HCT116 (cell line): ENCODE measurements around the gene THADA. TPM values are rescaled to one million over a fixed set of nuclear protein-coding genes. Genes with fewer than 3 reads are reported as not detected.

Experiments used
- ATAC-seq: fragments of 200-7000 bp; cut with Tn5 transposase; 2 replicates; pipeline ENCODE4 v1.9.1; 2020; ENCODE audit warnings: mild to moderate bottlenecking, moderate library complexity
- BruUV-seq: library from RNA; stranded (reverse); fragments of 400-500 nt; replicated peaks from 2 replicates; lab custom pipeline; 2021; lab: Mats Ljungman, UMichigan
- CTCF ChIA-PET: fragments of 300-600 bp; sonication (Branson Sonifier 250); formaldehyde crosslinking; loops from one replicate; lab custom pipeline; 2021; ENCODE audit warnings: antibody characterized with exemption; lab: Charles Lee
- POLR2A ChIA-PET: fragments of 300-600, 350-600 bp; sonication (Branson Sonifier 250); formaldehyde crosslinking; loops from one replicate; lab custom pipeline; 2021; ENCODE audit warnings: antibody characterized with exemption; lab: Charles Lee
- RAD21 ChIA-PET, 2 experiments: fragments of 300-600 bp; sonication (Branson Sonifier 250); formaldehyde crosslinking; loops; one replicate each; lab custom pipeline; 2023; ENCODE audit warnings: low total read pairs in 2 of 2; ENCODE audit not compliant: uncharacterized antibody in 2 of 2, unreplicated experiment in 2 of 2, low non-redundant PET in 1 of 2; lab: Charles Lee
- DNase-seq: peaks from one replicate; pipeline ENCODE4 v3.0.0-alpha.2; 2010; ENCODE audit warnings: low read depth, low spot score
- H2AFZ ChIP-seq: fragments of 200-600 bp; shearing (Covaris generic), sonication (generic); 2 replicates; pipeline ENCODE4 v1.6.1; 2017; ENCODE audit warnings: low read depth, mixed run types, mixed read lengths, antibody characterized with exemption, low read length; ENCODE audit not compliant: poor library complexity, severe bottlenecking
- H3K27ac ChIP-seq: 2 replicates; pipeline ENCODE4 v1.5.1; 2012; ENCODE audit warnings: low read depth, low read length
- H3K27me3 ChIP-seq: fragments of 200-600 bp; sonication (generic); 2 replicates; pipeline ENCODE4 v1.6.1; 2016; ENCODE audit warnings: mixed run types, low read length, mixed read lengths; ENCODE audit not compliant: insufficient read depth
- H3K36me3 ChIP-seq, 2 experiments: fragments of 200-500 bp in 1 of 2; fragments of 200-600 bp in 1 of 2; sonication (Bioruptor generic) in 1 of 2; sonication (generic) in 1 of 2; 2 replicates each; pipeline versions ENCODE4 v1.5.1 to v1.6.1; 2014 to 2016; ENCODE audit warnings: low read length in 2 of 2, inconsistent platforms in 1 of 2, mixed read lengths in 1 of 2, mixed run types in 1 of 2; ENCODE audit not compliant: insufficient read depth in 2 of 2, control insufficient read depth in 1 of 2
- H3K4me1 ChIP-seq, 2 experiments: fragments of 200-600 bp in 1 of 2; sonication (generic) in 1 of 2; 2 replicates each; pipeline versions ENCODE4 v1.5.1 to v1.6.1; 2012 to 2017; ENCODE audit warnings: low read length in 2 of 2, inconsistent platforms in 1 of 2, mild to moderate bottlenecking in 1 of 2, mixed read lengths in 1 of 2, mixed run types in 1 of 2, moderate library complexity in 1 of 2; ENCODE audit not compliant: insufficient read depth in 2 of 2, control insufficient read depth in 1 of 2
- H3K4me2 ChIP-seq: fragments of 200-600 bp; sonication (generic); 2 replicates; pipeline ENCODE4 v1.6.1; 2017; ENCODE audit warnings: mixed run types, low read length, mixed read lengths
- H3K4me3 ChIP-seq, 2 experiments: fragments of 200-600 bp in 1 of 2; sonication (generic) in 1 of 2; replicated peaks in 1 of 2; 2 replicates each; pipeline ENCODE4 v1.5.1; 2011 to 2016; ENCODE audit warnings: low read length in 2 of 2, control low read depth in 1 of 2, low read depth in 1 of 2, mild to moderate bottlenecking in 1 of 2, mixed read lengths in 1 of 2, mixed run types in 1 of 2
- H3K79me2 ChIP-seq: fragments of 200-600 bp; sonication (generic); 2 replicates; pipeline ENCODE4 v1.6.1; 2017; ENCODE audit warnings: mild to moderate bottlenecking, mixed run types, low read length, moderate library complexity, mixed read lengths; ENCODE audit not compliant: insufficient read depth
- H3K9ac ChIP-seq: fragments of 200-600 bp; sonication (generic); 2 replicates; pipeline ENCODE4 v1.6.1; 2016; ENCODE audit warnings: low read length, mixed read lengths
- H3K9me2 ChIP-seq: fragments of 200-600 bp; sonication (generic), shearing (Covaris generic); 2 replicates; pipeline ENCODE4 v1.6.1; 2017; ENCODE audit warnings: mixed run types, mild to moderate bottlenecking, moderate library complexity; ENCODE audit not compliant: insufficient read depth
- H3K9me3 ChIP-seq, 2 experiments: fragments of 200-500 bp in 1 of 2; fragments of 200-600 bp in 1 of 2; sonication (Bioruptor generic) in 1 of 2; sonication (generic) in 1 of 2; 2 replicates each; pipeline ENCODE4 v1.6.1; 2014 to 2017; ENCODE audit warnings: low read length in 2 of 2, mixed read lengths in 2 of 2, inconsistent platforms in 1 of 2, low read depth in 1 of 2, mild to moderate bottlenecking in 1 of 2, mixed run types in 1 of 2, moderate library complexity in 1 of 2; ENCODE audit not compliant: control insufficient read depth in 1 of 2, insufficient read depth in 1 of 2
- H4K20me1 ChIP-seq: fragments of 200-600 bp; sonication (generic), shearing (Covaris generic); 2 replicates; pipeline ENCODE4 v1.6.1; 2017; ENCODE audit warnings: mixed run types, mild to moderate bottlenecking, moderate library complexity; ENCODE audit not compliant: insufficient read depth
- ATF3 ChIP-seq: IDR thresholded peaks from 2 replicates; pipeline ENCODE4 v1.6.1; 2012
- CBX3 ChIP-seq: IDR thresholded peaks from 2 replicates; pipeline ENCODE4 v1.6.1; 2012; ENCODE audit warnings: low read depth
- CEBPB ChIP-seq: IDR thresholded peaks from 2 replicates; pipeline ENCODE4 v1.6.1; 2012; ENCODE audit warnings: low read depth
- EGR1 ChIP-seq: IDR thresholded peaks from 2 replicates; pipeline ENCODE4 v1.6.1; 2012; ENCODE audit warnings: low read depth
- ELF1 ChIP-seq: IDR thresholded peaks from 2 replicates; pipeline ENCODE4 v1.6.1; 2012; ENCODE audit warnings: low read depth, borderline replicate concordance
- EZH2phosphoT487 ChIP-seq: fragments of 200-600 bp; IDR thresholded peaks from 2 replicates; pipeline ENCODE4 v1.6.1; 2018; ENCODE audit warnings: antibody characterized with exemption, borderline replicate concordance
- JUND ChIP-seq: IDR thresholded peaks from 2 replicates; pipeline ENCODE4 v1.6.1; 2012
- RAD21 ChIP-seq: IDR thresholded peaks from 2 replicates; pipeline ENCODE4 v1.6.1; 2012; ENCODE audit warnings: low read depth, mild to moderate bottlenecking
- REST ChIP-seq: IDR thresholded peaks from 2 replicates; pipeline ENCODE4 v1.6.1; 2012; ENCODE audit warnings: low read depth
- SIN3A ChIP-seq: IDR thresholded peaks from 2 replicates; pipeline ENCODE4 v1.6.1; 2012; ENCODE audit warnings: low read depth
- YY1 ChIP-seq: IDR thresholded peaks from 2 replicates; pipeline ENCODE4 v1.6.1; 2011; ENCODE audit warnings: low read length, low read depth, moderate library complexity, mild to moderate bottlenecking; ENCODE audit not compliant: insufficient replicate concordance; ENCODE audit errors: extremely low read depth
- ZFX ChIP-seq: fragments of 450-650 bp; IDR thresholded peaks from 2 replicates; pipeline ENCODE4 v1.6.1; 2017
- intact Hi-C: fragments of 100-400 bp; cut with micrococcal nuclease; formaldehyde crosslinking; loops from 2 replicates; pipeline ENCODE4 v1.10.0; 2022
- total RNA-seq: library from RNA; stranded (reverse); gene quantifications from one replicate; pipeline ENCODE4 v1.2.1, GENCODE V29; 2021; ENCODE audit not compliant: unreplicated experiment
- TF ChIP-seq, protein P1 (sequence below): IDR thresholded peaks from 2 replicates; pipeline ENCODE4 v1.6.1; 2012
- TF ChIP-seq, protein P2 (sequence below): IDR thresholded peaks from 2 replicates; pipeline ENCODE4 v1.6.1; 2011; ENCODE audit warnings: mild to moderate bottlenecking, low read length, moderate library complexity; ENCODE audit not compliant: insufficient replicate concordance; ENCODE audit errors: extremely low read depth

The THADA gene
- total RNA-seq, 1 experiment from 2014 or later: 30.7 TPM

DNA sequence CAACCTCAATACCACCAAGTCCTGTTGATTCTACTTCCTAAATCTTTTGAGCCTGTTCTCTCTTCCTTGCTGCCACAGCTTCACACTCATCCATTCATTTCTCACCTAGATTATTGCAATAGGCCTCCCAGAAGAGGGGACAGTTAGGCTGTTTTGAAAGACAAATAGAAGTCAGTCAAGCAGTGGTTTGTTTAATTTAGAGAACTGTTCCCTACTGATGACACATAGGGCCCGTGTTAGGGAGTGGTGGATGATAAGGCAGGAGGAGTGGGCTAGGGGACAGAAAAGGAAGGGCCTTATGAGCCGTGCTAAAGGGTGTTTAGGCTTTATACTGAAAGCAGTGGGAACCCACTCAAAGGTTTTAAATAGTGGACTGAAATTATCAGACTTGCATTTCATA, 309.9 kb downstream of the THADA start:
- DNase-seq: no peak
- intact Hi-C loops: no loop called here
- Histone ChIP-seq H3K79me2 (no peaks in the 10 kb centered on the region), H3K27ac (no peak overlapping the region), H3K9me2 (no peaks in the 10 kb centered on the region), H2AFZ (no peak overlapping the region), H4K20me1 (no peaks in the 10 kb centered on the region), H3K27me3 (no peaks in the 10 kb centered on the region), H3K9ac (no peak overlapping the region)
- no peak for TF ChIP-seq SIN3A
- no peak for TF ChIP-seq CBX3
- TF ChIP-seq EGR1: no peak
- TF ChIP-seq, protein P1, sequence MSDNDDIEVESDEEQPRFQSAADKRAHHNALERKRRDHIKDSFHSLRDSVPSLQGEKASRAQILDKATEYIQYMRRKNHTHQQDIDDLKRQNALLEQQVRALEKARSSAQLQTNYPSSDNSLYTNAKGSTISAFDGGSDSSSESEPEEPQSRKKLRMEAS: no peak
- TF ChIP-seq ZFX: no peak
- TF ChIP-seq, protein P2, sequence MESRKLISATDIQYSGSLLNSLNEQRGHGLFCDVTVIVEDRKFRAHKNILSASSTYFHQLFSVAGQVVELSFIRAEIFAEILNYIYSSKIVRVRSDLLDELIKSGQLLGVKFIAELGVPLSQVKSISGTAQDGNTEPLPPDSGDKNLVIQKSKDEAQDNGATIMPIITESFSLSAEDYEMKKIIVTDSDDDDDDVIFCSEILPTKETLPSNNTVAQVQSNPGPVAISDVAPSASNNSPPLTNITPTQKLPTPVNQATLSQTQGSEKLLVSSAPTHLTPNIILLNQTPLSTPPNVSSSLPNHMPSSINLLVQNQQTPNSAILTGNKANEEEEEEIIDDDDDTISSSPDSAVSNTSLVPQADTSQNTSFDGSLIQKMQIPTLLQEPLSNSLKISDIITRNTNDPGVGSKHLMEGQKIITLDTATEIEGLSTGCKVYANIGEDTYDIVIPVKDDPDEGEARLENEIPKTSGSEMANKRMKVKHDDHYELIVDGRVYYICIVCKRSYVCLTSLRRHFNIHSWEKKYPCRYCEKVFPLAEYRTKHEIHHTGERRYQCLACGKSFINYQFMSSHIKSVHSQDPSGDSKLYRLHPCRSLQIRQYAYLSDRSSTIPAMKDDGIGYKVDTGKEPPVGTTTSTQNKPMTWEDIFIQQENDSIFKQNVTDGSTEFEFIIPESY: no peak
- no peak for TF ChIP-seq EZH2phosphoT487
- TF ChIP-seq, all 23 proteins: peak for 0
- ChIA-PET RAD21 (no interaction called here), POLR2A (no interaction called here), CTCF (no interaction called here)
- ATAC-seq: no peak
- no TSS peak for BruUV-seq
- Histone ChIP-seq H3K36me3 (peaks cover 0 to 32% of the 10 kb centered on the region in 2 experiments; a peak in 2 of 4 replicates), H3K4me2 (no peak overlapping the region), H3K4me3 (no peak overlapping the region), H3K4me1 (peaks cover 0 to 7% of the 10 kb centered on the region in 2 experiments; a peak in 1 of 4 replicates), H3K9me3 (no peaks in the 10 kb centered on the region; a peak in 1 of 4 replicates)

DNA sequence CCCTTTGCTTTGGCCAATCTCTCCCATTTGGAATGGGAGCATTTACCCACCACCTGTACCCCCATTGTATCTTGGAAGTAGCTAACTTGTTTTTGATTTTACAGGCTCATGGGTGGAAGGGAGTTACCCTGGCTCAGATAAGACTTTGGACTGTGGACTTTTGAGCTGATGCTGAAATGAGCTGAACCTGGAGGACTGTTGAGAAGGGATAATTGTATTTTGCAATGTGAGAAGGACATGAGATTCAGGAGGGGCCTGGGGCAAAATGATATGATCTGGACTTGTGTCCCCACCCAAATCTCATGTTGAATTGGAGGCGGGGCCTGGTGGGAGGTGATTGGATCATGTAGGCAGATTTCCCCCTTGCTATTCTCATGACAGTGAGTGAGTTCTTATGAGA, 310.9 kb downstream of the THADA start:
- Histone ChIP-seq H2AFZ (no peak overlapping the region), H3K4me3 (no peak overlapping the region), H3K9me3 (no peaks in the 10 kb centered on the region; a peak in 1 of 4 replicates), H4K20me1 (no peaks in the 10 kb centered on the region), H3K27ac (no peak overlapping the region), H3K9me2 (no peaks in the 10 kb centered on the region), H3K36me3 (peaks cover 0 to 32% of the 10 kb centered on the region in 2 experiments; a peak in 2 of 4 replicates), H3K79me2 (no peaks in the 10 kb centered on the region), H3K9ac (no peak overlapping the region), H3K4me2 (no peak overlapping the region), H3K4me1 (no peaks in the 10 kb centered on the region), H3K27me3 (no peaks in the 10 kb centered on the region)
- no peak for DNase-seq
- ATAC-seq: no peak
- intact Hi-C loops: no loop called here
- ChIA-PET CTCF (no interaction called here), RAD21 (no interaction called here), POLR2A (no interaction called here)
- no TSS peak for BruUV-seq
- TF ChIP-seq REST (no peak), YY1 (no peak), RAD21 (no peak), CEBPB (no peak), ZFX (no peak), ATF3 (no peak), JUND (no peak), ELF1 (no peak)
